CD4-positive, alpha-beta T cell (primary cell): ENCODE measurements around the gene LSG1. TPM values are rescaled to one million over a fixed set of nuclear protein-coding genes. Genes with fewer than 3 reads are reported as not detected.

Experiments
- ATAC-seq: fragments of 200-7000 bp; cut with Tn5 transposase; one replicate; pipeline ENCODE4 v1.10.0; 2022; ENCODE audit warnings: mild to moderate bottlenecking; ENCODE audit not compliant: poor library complexity
- CTCF ChIA-PET: fragments of 350-600 bp; sonication (Branson Sonifier 250); formaldehyde crosslinking; loops from one replicate; lab custom pipeline; 2021; ENCODE audit warnings: antibody characterized with exemption, inconsistent platforms; lab: Charles Lee
- POLR2A ChIA-PET: fragments of 350-600 bp; sonication (Branson Sonifier 250); formaldehyde crosslinking; loops from one replicate; lab custom pipeline; 2021; ENCODE audit warnings: antibody characterized with exemption, inconsistent platforms; lab: Charles Lee
- DNase-seq, 14 experiments: peaks; one replicate each; pipeline ENCODE4 v3.0.0-alpha.2; 2013 to 2020; ENCODE audit warnings: mixed read lengths in 2 of 14
- H3K27ac ChIP-seq, 2 donors: one replicate each; pipeline versions ENCODE4 v1.5.1 to v1.7.0; 2013; ENCODE audit warnings: low read length in 2 of 2, low read depth in 1 of 2, mild to moderate bottlenecking in 1 of 2
- H3K27me3 ChIP-seq, 2 experiments: 1 replicate in 1 of 2; 2 replicates in 1 of 2; pipeline versions ENCODE4 v1.6.1 to v1.7.0; 2013; ENCODE audit warnings: low read length in 2 of 2, control low read depth in 1 of 2, mild to moderate bottlenecking in 1 of 2, moderate library complexity in 1 of 2; ENCODE audit not compliant: insufficient read depth in 2 of 2, control insufficient read depth in 1 of 2
- H3K36me3 ChIP-seq: one replicate; pipeline ENCODE4 v1.6.1; 2013; ENCODE audit warnings: low read length, control low read depth; ENCODE audit not compliant: insufficient read depth
- H3K4me1 ChIP-seq: one replicate; pipeline ENCODE4 v1.6.1; 2013; ENCODE audit warnings: low read length, control low read depth; ENCODE audit not compliant: insufficient read depth
- H3K4me3 ChIP-seq: one replicate; pipeline ENCODE4 v1.5.1; 2013; ENCODE audit warnings: mild to moderate bottlenecking, low read length, moderate library complexity
- H3K9me3 ChIP-seq, 2 experiments: 1 replicate in 1 of 2; 2 replicates in 1 of 2; pipeline versions ENCODE4 v1.6.1 to v1.7.0; 2013; ENCODE audit warnings: low read length in 2 of 2, mild to moderate bottlenecking in 2 of 2, control low read depth in 1 of 2, moderate library complexity in 1 of 2; ENCODE audit not compliant: control insufficient read depth in 1 of 2, insufficient read depth in 1 of 2
- H3K27ac Mint-ChIP-seq: one replicate; pipeline ENCODE4 v1.8.0; 2020; ENCODE audit warnings: mixed read lengths
- H3K27me3 Mint-ChIP-seq: one replicate; pipeline ENCODE4 v1.8.0; 2021; ENCODE audit warnings: mixed read lengths
- H3K36me3 Mint-ChIP-seq: one replicate; pipeline ENCODE4 v1.8.0; 2021; ENCODE audit warnings: low read depth, mixed read lengths
- H3K4me1 Mint-ChIP-seq: one replicate; pipeline ENCODE4 v1.8.0; 2021; ENCODE audit warnings: low read depth, mixed read lengths
- H3K4me3 Mint-ChIP-seq: one replicate; pipeline ENCODE4 v1.8.0; 2020; ENCODE audit warnings: mild to moderate bottlenecking, mixed read lengths
- H3K9me3 Mint-ChIP-seq: one replicate; pipeline ENCODE4 v1.8.0; 2020; ENCODE audit warnings: mixed read lengths
- intact Hi-C, 2 experiments: fragments of 100-400 bp; cut with DNase I in 1 of 2; cut with micrococcal nuclease in 1 of 2; formaldehyde crosslinking; loops; one replicate each; pipeline versions ENCODE4 v1.15.1 to v1.9.0; 2023 to 2025; cut with DNase I, micrococcal nuclease
- polyA plus RNA-seq, 2 donors: library from polyadenylated mRNA; unstranded; fragments of 120-200 nt; gene quantifications; one replicate each; pipeline ENCODE4 v1.2.1, GENCODE V29; 2013
- total RNA-seq, 174 experiments: library from RNA in 2 of 174; stranded (reverse) in 2 of 174; gene quantifications; one replicate each; pipeline ENCODE4 v1.2.3 and lab custom pipeline; 2021 to 2026
- TF ChIP-seq, protein P1 (sequence below): fragments of 200-600 bp; IDR thresholded peaks from one replicate; pipeline ENCODE4 v1.8.0; 2022; ENCODE audit warnings: antibody characterized with exemption, mild to moderate bottlenecking

Gene LSG1
- total RNA-seq (10 to 100 TPM; 37.9 to 44.6 TPM), total RNA-seq (lab: John Stamatoyannopoulos, UW) (57.2 to 211 (median 117) reads per million in 172 experiments)
- 61.6 TPM for polyA plus RNA-seq (2013, experiment 1 of 2)
- polyA plus RNA-seq (2013, experiment 2 of 2) = 65.3 TPM

DNA sequence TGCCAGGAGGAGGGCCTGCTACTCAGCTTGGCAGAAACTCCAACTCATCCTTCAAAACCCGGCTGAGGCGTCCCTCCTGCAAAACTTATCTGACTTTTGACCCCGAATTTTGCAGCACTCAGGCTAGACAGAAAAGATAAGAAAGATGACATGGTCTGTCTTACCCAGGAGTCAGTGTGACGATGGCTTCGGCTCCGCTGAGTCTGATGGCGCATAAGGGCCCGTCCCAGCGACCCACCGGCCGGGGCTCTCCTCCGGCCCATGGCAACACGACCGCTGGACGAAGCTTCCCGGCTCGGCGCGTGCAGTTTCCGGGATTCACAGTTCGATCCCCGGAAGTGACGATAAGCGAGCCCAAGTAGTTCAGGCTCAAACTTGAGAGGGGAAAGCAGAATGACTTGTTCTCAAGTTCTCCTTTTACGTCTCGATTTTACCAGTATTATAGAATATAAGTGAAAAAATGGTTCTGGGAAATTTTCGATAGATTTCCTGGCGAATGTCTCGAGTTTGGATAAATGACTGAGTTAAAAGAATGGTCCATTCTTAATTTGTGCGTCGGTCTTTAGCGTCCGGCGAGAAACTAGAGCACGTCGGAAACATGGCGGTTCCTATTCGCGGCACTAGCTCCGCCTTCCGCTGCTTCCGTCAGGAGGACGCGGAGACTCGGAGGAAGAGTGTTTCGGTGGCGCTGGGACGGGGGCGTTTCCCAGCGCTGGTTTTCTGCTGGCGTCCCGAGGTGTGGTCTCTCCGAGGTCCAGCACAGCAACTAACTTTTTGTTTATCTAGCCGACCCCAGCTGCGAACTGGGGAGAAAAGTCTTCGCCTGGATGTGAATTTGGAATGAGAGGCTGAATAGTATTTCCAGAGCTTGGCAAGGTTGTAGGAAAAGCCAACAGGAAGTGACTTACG is at the start of gene LSG1:
Gene LSG1, minus strand, starts transcription at position 292 of the 909 bp plus-strand sequence. Its CDS starts 29 bp downstream, at position 263.
- Histone ChIP-seq H3K4me1 (peaks cover 18% of the 10 kb centered on the region), H3K9me3 (no peaks in the 10 kb centered on the region), H3K36me3 (peaks cover 15% of the 10 kb centered on the region), H3K27me3 (no peaks in the 10 kb centered on the region), H3K4me3 (peak within 1 kb of the TSS; percentile 83), H3K27ac (peak within 1 kb of the TSS; percentile 94 to 99)
- Mint-ChIP-seq H3K27me3 (no peaks in the 10 kb centered on the region), H3K9me3 (no peaks in the 10 kb centered on the region), H3K4me3 (peak within 1 kb of the TSS; percentile 99), H3K4me1 (peaks cover 46% of the 10 kb centered on the region), H3K36me3 (peaks cover 46% of the 10 kb centered on the region), H3K27ac (peak within 1 kb of the TSS; percentile 99)
- ATAC-seq (peak; percentile 97), DNase-seq (peak; percentile 80 to 96 (median 87))
- POLR2A ChIA-PET = interaction anchor here (0.7 to 4.1 kb wide), 22 partner anchors 9 to 1222 kb away, joined by 3 to 71 read pairs (median 4); partner anchors contain the start of genes ACAP2, FAM43A, PPP1R2 and TMEM44
- intact Hi-C loops = loop anchor here (1.0 to 10.0 kb wide), 8 partner anchors 97 to 873 kb away; partner anchors contain the start of genes ACAP2 (in 1 of the 2), ATP13A3 (in 1 of the 2), PPP1R2 (in 1 of the 2) and XXYLT1 (in 1 of the 2)
- CTCF ChIA-PET = interaction anchor here (1.0 to 4.8 kb wide), 12 partner anchors 10 to 1223 kb away, joined by 3 to 60 read pairs (median 4); partner anchors contain the start of genes FAM43A and XXYLT1
- TF ChIP-seq, protein P1, sequence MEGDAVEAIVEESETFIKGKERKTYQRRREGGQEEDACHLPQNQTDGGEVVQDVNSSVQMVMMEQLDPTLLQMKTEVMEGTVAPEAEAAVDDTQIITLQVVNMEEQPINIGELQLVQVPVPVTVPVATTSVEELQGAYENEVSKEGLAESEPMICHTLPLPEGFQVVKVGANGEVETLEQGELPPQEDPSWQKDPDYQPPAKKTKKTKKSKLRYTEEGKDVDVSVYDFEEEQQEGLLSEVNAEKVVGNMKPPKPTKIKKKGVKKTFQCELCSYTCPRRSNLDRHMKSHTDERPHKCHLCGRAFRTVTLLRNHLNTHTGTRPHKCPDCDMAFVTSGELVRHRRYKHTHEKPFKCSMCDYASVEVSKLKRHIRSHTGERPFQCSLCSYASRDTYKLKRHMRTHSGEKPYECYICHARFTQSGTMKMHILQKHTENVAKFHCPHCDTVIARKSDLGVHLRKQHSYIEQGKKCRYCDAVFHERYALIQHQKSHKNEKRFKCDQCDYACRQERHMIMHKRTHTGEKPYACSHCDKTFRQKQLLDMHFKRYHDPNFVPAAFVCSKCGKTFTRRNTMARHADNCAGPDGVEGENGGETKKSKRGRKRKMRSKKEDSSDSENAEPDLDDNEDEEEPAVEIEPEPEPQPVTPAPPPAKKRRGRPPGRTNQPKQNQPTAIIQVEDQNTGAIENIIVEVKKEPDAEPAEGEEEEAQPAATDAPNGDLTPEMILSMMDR = no peak

DNA sequence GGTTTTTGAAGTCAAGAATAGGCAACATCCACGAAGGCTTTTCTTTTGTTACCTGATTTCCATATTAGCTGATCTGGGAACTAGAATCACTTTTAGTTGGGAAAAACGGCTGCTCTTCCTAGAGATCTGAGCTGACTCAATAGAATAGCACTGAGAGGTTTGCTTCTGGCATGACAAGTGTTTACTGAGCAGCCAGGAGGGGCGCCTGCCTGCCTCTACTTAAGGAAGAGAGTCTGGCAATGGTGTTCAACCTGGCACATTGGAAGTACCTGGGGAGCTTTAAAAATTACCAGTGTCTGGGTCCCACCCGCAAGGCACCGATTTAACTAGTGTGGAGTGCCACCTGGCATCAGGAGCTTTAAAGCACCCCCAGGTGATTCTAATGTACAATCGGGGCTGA is 48.1 kb upstream of the LSG1 start:
- intact Hi-C loops = no loop called here
- no peaks in the 10 kb centered on the region for H3K4me1 ChIP-seq
- Mint-ChIP-seq H3K4me1 (no peaks in the 10 kb centered on the region), H3K27me3 (peaks cover 3% of the 10 kb centered on the region), H3K9me3 (no peaks in the 10 kb centered on the region), H3K36me3 (no peaks in the 10 kb centered on the region), H3K27ac (no peak overlapping the region), H3K4me3 (no peak overlapping the region)
- H3K4me3 ChIP-seq = no peak overlapping the region
- DNase-seq (no peak), ATAC-seq (no peak)
- H3K36me3 ChIP-seq = no peaks in the 10 kb centered on the region
- ChIA-PET CTCF (no interaction called here), POLR2A (no interaction called here)
- TF ChIP-seq, protein P1 = no peak
- H3K27me3 ChIP-seq = no peaks in the 10 kb centered on the region
- H3K9me3 ChIP-seq = no peaks in the 10 kb centered on the region
- no peak overlapping the region for H3K27ac ChIP-seq

DNA sequence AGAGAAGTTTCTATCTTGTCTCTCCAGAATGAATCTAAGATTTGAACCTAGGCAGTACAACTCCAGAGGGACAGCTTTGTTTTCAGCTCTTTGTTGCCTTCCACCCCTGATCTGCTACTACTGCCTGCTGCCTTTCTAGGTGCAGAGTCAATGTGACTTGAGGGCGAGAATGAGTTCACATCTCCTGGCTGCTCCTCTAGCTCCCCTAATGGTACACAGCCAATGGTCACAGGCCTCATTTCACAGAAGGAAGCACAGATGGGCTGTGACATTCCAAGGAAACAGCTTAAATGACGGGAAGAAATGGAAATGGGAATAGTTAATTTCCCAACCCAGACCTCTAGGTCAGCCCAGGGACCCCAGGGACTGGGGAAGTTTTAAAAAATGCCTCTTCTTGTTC is 46.1 kb upstream of the LSG1 start:
- no peaks in the 10 kb centered on the region for H3K9me3 ChIP-seq
- CTCF ChIA-PET = interaction anchor here (0.5 kb wide), 1 partner anchor 16 kb away, joined by 3 read pairs; no protein-coding TSS in a partner anchor
- H3K27ac Mint-ChIP-seq = no peak overlapping the region

More for the DNA sequence above, 46.1 kb upstream of the LSG1 start:
- POLR2A ChIA-PET = no interaction called here
- no peaks in the 10 kb centered on the region for H3K4me1 ChIP-seq
- Mint-ChIP-seq H3K27me3 (peaks cover 3% of the 10 kb centered on the region), H3K4me3 (no peak overlapping the region), H3K9me3 (no peaks in the 10 kb centered on the region), H3K36me3 (no peaks in the 10 kb centered on the region), H3K4me1 (no peaks in the 10 kb centered on the region)
- no peaks in the 10 kb centered on the region for H3K27me3 ChIP-seq
- no peak overlapping the region for H3K27ac ChIP-seq
- intact Hi-C loops = no loop called here
- ATAC-seq (no peak), DNase-seq (no peak)
- H3K4me3 ChIP-seq = no peak overlapping the region
- no peaks in the 10 kb centered on the region for H3K36me3 ChIP-seq
- TF ChIP-seq, protein P1 = no peak
